Small intestine (tissue), 7 donors: Measurements from ENCODE around the gene HOXA6. TPM values are rescaled to one million over a fixed set of nuclear protein-coding genes. Genes with fewer than 3 reads are reported as not detected.

Experiments
- DNase-seq, 2 donors: peaks; one replicate each; pipeline versions ENCODE4 v3.0.0 to v3.0.0-alpha.2; 2013
- FAIRE-seq: peaks from 2 replicates; lab custom pipeline; 2012; peaks lifted over from hg19 to GRCh38; lab: Jason Lieb, UNC
- H3K27ac ChIP-seq, 3 donors: one replicate each; pipeline ENCODE4 v1.5.1; 2013; ENCODE audit warnings: low read length in 2 of 3, mild to moderate bottlenecking in 2 of 3, control low read depth in 1 of 3, inconsistent platforms in 1 of 3, low read depth in 1 of 3, moderate library complexity in 1 of 3
- H3K27me3 ChIP-seq, 3 donors: one replicate each; pipeline ENCODE4 v1.6.1; 2013; ENCODE audit warnings: low read length in 3 of 3, inconsistent platforms in 1 of 3; ENCODE audit not compliant: control insufficient read depth in 3 of 3, insufficient read depth in 3 of 3
- H3K36me3 ChIP-seq, 3 donors: one replicate each; pipeline ENCODE4 v1.6.1; 2013; ENCODE audit warnings: low read length in 3 of 3, inconsistent platforms in 1 of 3, low read depth in 1 of 3, mild to moderate bottlenecking in 1 of 3, moderate library complexity in 1 of 3; ENCODE audit not compliant: control insufficient read depth in 3 of 3, insufficient read depth in 2 of 3
- H3K4me1 ChIP-seq, 3 donors: one replicate each; pipeline ENCODE4 v1.6.1; 2013; ENCODE audit warnings: low read length in 2 of 3, inconsistent platforms in 1 of 3, low read depth in 1 of 3, mild to moderate bottlenecking in 1 of 3, moderate library complexity in 1 of 3; ENCODE audit not compliant: control insufficient read depth in 3 of 3, insufficient read depth in 2 of 3
- H3K4me3 ChIP-seq, 3 donors: one replicate each; pipeline ENCODE4 v1.5.1; 2013; ENCODE audit warnings: low read length in 3 of 3, control low read depth in 1 of 3, inconsistent platforms in 1 of 3, low read depth in 1 of 3, mild to moderate bottlenecking in 1 of 3, moderate library complexity in 1 of 3
- H3K9me3 ChIP-seq, 2 donors: one replicate each; pipeline ENCODE4 v1.6.1; 2013; ENCODE audit warnings: low read depth in 1 of 2, low read length in 1 of 2; ENCODE audit not compliant: control insufficient read depth in 2 of 2, insufficient read depth in 1 of 2
- WGBS, 3 donors: extraction: QIAGEN DNeasy Blood & Tissue Kit; methylation state at CpG; one replicate each; pipeline ENCODE4 v1.1.7; 2013; 5-methylcytosine and 5-hydroxymethylcytosine counted together
- polyA plus RNA-seq, 4 donors: library from polyadenylated mRNA; stranded (reverse) in 3 of 4; unstranded in 1 of 4; fragments of 200-250 nt in 3 of 4; fragments of 120-200 nt in 1 of 4; gene quantifications; one replicate each; pipeline versions ENCODE4 v1.2.1 to v1.2.3, GENCODE V29; 2013
- donor health status: healthy with polysubstance abuse.
- donor health status: control.
- donor health status: control.
- donor health status: Bipolar disorder and iron deficiency.
- donor health status: healthy.

HOXA6 gene
- polyA plus RNA-seq, 4 donors, result 0.46 to 29.7 (median 0.81) TPM; not detected in 1

DNA sequence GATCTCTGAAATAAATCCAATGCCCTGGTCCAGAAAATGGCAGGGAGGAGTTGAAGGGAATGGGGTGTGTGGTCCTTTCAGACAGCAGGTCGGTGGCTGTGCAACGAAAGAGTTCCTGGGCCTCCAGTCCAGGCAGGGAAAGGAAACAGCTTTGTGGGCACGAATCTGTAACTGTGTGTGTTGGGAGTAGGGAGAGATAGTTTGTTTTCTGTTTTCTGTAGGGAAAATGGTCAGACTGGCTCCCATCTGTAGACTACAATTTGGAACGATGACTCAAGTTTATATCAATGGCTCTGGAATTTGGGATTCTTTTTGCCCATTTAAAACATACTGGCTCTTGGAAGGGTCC, 20.3 kb upstream of the HOXA6 start:
- H3K27ac ChIP-seq, result peak overlapping the region in 1 of 3 donors; percentile 61
- DNase-seq, result no peak
- WGBS, 3 donors, result 26 to 31% (median 28%) methylated on average over 4 of the region's 4 CpGs
- H3K27me3 ChIP-seq, result peaks cover 18 to 95% (median 82%) of the 10 kb centered on the region in 3 donors
- H3K36me3 ChIP-seq, result peaks cover 0 to 11% (median 0%) of the 10 kb centered on the region in 3 donors
- peaks cover 0 to 5% (median 0%) of the 10 kb centered on the region in 3 donors for H3K4me1 ChIP-seq
- H3K9me3 ChIP-seq, result peaks cover 0 to 19% of the 10 kb centered on the region in 2 donors
- peak overlapping the region in 2 of 3 donors; percentile 9 to 42 for H3K4me3 ChIP-seq
- FAIRE-seq, result no peak

GRCh38 chr7:27166531-27167505, 19.2 kb upstream of the HOXA6 start:
- no peak for DNase-seq
- peak overlapping the region in 2 of 3 donors; percentile 40 to 48 for H3K4me3 ChIP-seq
- no peak for FAIRE-seq
- 11 to 20% (median 13%) methylated on average over 49 to 50 of the region's 50 CpGs for WGBS, 3 donors
- peak overlapping the region in 1 of 3 donors; percentile 54 for H3K27ac ChIP-seq
- peaks cover 17 to 95% (median 75%) of the 10 kb centered on the region in 3 donors for H3K27me3 ChIP-seq
- H3K36me3 ChIP-seq, result peaks cover 0 to 14% (median 0%) of the 10 kb centered on the region in 3 donors
- H3K4me1 ChIP-seq, result peaks cover 0 to 5% (median 0%) of the 10 kb centered on the region in 3 donors
- peaks cover 0 to 19% of the 10 kb centered on the region in 2 donors for H3K9me3 ChIP-seq

DNA sequence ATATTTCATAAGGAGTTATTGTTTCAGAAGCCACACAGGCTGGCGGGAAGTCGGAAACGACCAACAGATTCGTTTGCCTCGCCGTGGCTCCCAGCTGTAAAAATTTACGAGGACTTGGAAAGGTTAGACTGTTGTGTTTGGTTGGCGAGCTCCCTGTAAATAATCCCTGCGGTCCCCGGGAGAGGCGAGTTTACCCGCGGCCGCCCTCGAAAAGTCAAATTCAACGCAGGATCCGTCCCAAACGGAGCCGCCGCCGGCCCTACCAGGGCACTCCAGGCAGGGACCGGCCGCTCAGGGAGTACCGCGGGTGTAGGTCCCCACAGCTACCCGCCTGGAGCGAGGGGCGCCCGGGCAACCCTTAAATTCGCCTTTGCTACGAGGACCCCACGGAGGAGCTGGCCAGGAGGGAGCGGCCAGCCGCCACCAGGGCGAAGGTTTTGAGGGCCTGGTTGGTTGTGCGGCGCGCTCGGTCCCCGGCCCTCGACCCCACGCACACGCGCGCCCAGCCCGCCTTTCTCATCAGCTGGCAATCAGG, 18.5 kb upstream of the HOXA6 start:
- Histone ChIP-seq H3K27ac (peak overlapping the region in 1 of 3 donors; percentile 54), H3K4me1 (peaks cover 0 to 5% (median 0%) of the 10 kb centered on the region in 3 donors), H3K36me3 (peaks cover 0 to 12% (median 0%) of the 10 kb centered on the region in 3 donors), H3K27me3 (peaks cover 12 to 95% (median 73%) of the 10 kb centered on the region in 3 donors), H3K9me3 (peaks cover 0 to 19% of the 10 kb centered on the region in 2 donors), H3K4me3 (peak overlapping the region in 2 of 3 donors; percentile 40 to 68)
- 7 to 21% (median 11%) methylated on average over 41 to 46 of the region's 46 CpGs for WGBS, 3 donors
- no peak for FAIRE-seq
- no peak for DNase-seq

DNA sequence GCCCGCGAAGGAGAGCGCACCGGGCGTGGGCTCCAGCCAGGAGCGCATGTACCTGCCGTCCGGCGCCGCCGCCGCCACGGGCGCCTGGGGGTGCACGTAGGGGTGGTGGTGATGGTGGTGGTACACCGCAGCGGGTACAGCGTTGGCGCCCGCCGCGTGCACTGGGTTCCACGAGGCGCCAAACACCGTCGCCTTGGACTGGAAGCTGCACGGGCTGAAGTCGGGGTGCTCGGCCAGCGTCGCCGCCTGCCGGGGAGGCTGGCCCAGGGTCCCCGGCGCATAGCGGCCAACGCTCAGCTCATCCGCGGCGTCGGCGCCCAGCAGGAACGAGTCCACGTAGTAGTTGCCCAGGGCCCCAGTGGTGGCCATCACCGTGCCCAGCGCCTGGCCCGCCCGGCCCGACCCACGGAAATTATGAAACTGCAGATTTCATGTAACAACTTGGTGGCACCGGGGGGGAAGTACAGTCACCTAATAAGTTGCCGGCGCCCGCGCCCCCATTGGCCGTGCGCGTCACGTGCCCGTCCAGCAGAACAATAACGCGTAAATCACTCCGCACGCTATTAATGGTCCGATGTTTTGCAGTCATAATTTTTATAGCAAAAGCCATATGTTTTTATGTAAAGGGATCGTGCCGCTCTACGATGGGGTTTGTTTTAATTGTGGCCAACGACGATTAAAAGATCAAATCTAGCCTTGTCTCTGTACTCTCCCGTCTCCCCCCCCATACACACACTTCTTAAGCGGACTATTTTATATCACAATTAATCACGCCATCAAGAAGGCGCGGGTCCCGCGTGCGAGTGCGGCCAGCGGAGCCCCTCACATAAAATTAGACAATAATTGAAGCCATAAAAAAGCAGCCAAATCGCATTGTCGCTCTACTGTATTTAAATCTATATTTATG, 17.8 kb upstream of the HOXA6 start, which contains the start of gene HOXA9:
TSS of gene HOXA9 (minus strand) at position 449 of the 907 bp plus-strand sequence. CDS start at position 369, 80 bp downstream.
- WGBS, 3 donors, result 6 to 14% (median 11%) methylated on average over 71 to 82 of the region's 82 CpGs
- peaks cover 12 to 99% (median 73%) of the 10 kb centered on the region in 3 donors for H3K27me3 ChIP-seq
- peaks cover 0 to 12% (median 0%) of the 10 kb centered on the region in 3 donors for H3K36me3 ChIP-seq
- FAIRE-seq (no peak), DNase-seq (peak in 1 of 2 donors; percentile 82)
- H3K4me3 ChIP-seq, result peak within 1 kb of the TSS in 2 of 3 donors; percentile 40 to 68
- H3K27ac ChIP-seq, result peak within 1 kb of the TSS in 1 of 3 donors; percentile 54
- H3K4me1 ChIP-seq, result peaks cover 0 to 7% (median 0%) of the 10 kb centered on the region in 3 donors
- H3K9me3 ChIP-seq, result peaks cover 0 to 19% of the 10 kb centered on the region in 2 donors

- peaks cover 0 to 19% of the 10 kb centered on the region in 2 donors for H3K9me3 ChIP-seq
- peaks cover 12 to 99% (median 72%) of the 10 kb centered on the region in 3 donors for H3K27me3 ChIP-seq
- peaks cover 0 to 11% (median 0%) of the 10 kb centered on the region in 3 donors for H3K4me1 ChIP-seq
- H3K36me3 ChIP-seq, result peaks cover 0 to 12% (median 0%) of the 10 kb centered on the region in 3 donors
- 6 to 13% (median 7%) methylated on average over 47 of the region's 47 CpGs for whole genome bisulfite sequencing, 3 donors
- peak overlapping the region in 2 of 3 donors; percentile 40 to 68 for H3K4me3 ChIP-seq
- DNase-seq (no peak), FAIRE-seq (no peak)
- H3K27ac ChIP-seq, result peak overlapping the region in 1 of 3 donors; percentile 33
Observed at GRCh38 chr7:27164367-27165088, 17.0 kb upstream of the HOXA6 start.

DNA sequence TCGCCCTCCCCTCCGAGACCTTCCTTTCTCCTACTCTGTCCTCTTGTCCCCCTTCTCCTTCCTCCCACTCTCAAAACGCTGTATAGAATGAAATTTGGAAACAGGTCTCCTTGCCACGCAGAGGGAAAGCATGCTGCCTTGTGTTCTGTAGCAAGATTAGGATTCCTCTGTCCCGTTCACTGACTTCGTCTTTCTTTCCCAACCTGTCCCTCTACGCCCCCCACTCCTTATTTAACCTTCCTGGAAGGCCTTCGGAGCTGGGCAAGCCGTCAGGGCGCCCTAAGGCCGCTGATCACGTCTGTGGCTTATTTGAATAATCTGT, 16.4 kb upstream of the HOXA6 start:
- FAIRE-seq, result no peak
- DNase-seq, result no peak
- 13 to 33% (median 24%) methylated on average over 12 of the region's 12 CpGs for WGBS, 3 donors
- Histone ChIP-seq H3K27me3 (peaks cover 10 to 99% (median 73%) of the 10 kb centered on the region in 3 donors), H3K4me3 (peak overlapping the region in 2 of 3 donors; percentile 40 to 68), H3K4me1 (peaks cover 0 to 11% (median 0%) of the 10 kb centered on the region in 3 donors), H3K9me3 (peaks cover 0 to 17% of the 10 kb centered on the region in 2 donors), H3K36me3 (peaks cover 0 to 9% (median 0%) of the 10 kb centered on the region in 3 donors), H3K27ac (peak overlapping the region in 1 of 3 donors; percentile 33)

DNA sequence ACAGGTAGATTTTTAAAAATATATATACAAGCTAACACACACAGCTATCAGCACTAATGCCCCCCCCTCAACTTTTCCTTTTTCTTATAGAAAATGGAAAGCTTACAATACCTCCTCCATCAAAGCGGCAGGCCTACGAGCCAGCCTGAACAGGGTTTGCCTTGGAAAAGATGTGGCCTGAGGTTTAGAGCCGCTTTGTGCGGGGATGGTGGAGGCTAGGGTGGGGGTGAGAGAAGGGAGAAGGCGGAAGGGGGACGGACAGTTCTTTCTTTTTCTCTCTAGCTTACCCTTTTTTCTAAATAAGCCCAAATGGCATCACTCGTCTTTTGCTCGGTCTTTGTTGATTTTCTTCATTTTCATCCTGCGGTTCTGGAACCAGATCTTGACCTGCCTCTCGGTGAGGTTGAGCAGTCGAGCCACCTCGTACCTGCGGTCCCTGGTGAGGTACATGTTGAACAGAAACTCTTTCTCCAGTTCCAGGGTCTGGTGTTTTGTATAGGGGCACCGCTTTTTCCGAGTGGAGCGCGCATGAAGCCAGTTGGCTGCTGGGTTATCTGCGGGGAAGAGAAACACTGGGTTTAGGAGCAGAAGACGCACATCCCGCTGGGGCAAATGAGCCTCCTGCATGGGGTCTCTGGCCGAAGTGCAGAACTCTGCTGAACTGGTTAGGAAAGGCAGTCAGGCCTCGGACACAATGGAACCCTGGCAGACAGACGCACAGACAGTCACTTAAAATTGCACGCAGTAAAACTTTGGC, 15.9 kb upstream of the HOXA6 start:
- Histone ChIP-seq H3K36me3 (peaks cover 0 to 9% (median 0%) of the 10 kb centered on the region in 3 donors), H3K9me3 (peaks cover 0 to 16% of the 10 kb centered on the region in 2 donors), H3K27ac (peak overlapping the region in 1 of 3 donors; percentile 6), H3K27me3 (peaks cover 7 to 99% (median 73%) of the 10 kb centered on the region in 3 donors), H3K4me3 (peak overlapping the region in 1 of 3 donors; percentile 40), H3K4me1 (peaks cover 0 to 11% (median 0%) of the 10 kb centered on the region in 3 donors)
- FAIRE-seq (no peak), DNase-seq (no peak)
- WGBS, 3 donors, result 20 to 50% (median 35%) methylated on average over 24 of the region's 24 CpGs
